Left kidney (tissue), 8 donors: Measurements from ENCODE around the gene ZNF729. TPM values are rescaled to one million over a fixed set of nuclear protein-coding genes. Genes with fewer than 3 reads are reported as not detected.
"Not testable (repeated sequence)": the region's sequence is repeated elsewhere in the genome, so short reads cannot be mapped to it uniquely, and the experiment has no call there.

Source experiments
- DNase-seq: peaks from one replicate; pipeline ENCODE4 v3.0.0-alpha.2; 2013
- long read RNA-seq, 8 donors: transcript quantifications; one replicate each; lab custom pipeline, GENCODE V29; 2026
- polyA plus RNA-seq: library from polyadenylated mRNA; unstranded; fragments of 120-200 nt; gene quantifications from one replicate; pipeline ENCODE4 v1.2.1, GENCODE V29; 2013; ENCODE audit not compliant: insufficient read length

Gene ZNF729
- 0.91 TPM for polyA plus RNA-seq
- long read RNA-seq, donor 1 = 0 reads
- long read RNA-seq, donor 2 = 0 reads
- long read RNA-seq, donor 3 = 0 reads
- long read RNA-seq, donor 4 = 0 reads
- long read RNA-seq, donor 5 = 0 reads
- long read RNA-seq, donor 6 = 0 reads
- long read RNA-seq, donor 7 = 0 reads
- long read RNA-seq, donor 8, partial matches to known transcripts = 0 of 1 reads
- long read RNA-seq, donor 8, other reads (novel, unspliced or antisense) = 0 of 1 reads

- peak; percentile 57 for DNase-seq
Measured at GRCh38 chr19:22286151-22286810, at the start of gene ZNF729. Gene ZNF729 (plus strand): TSS chr19:22286441. CDS start chr19:22286526, 85 bp downstream.

GRCh38 chr19:22256856-22257255 is 29.4 kb upstream of the ZNF729 start:
- no peak for DNase-seq

- no peak for DNase-seq
Measured at GRCh38 chr19:22257381-22257780, 28.9 kb upstream of the ZNF729 start.

DNA sequence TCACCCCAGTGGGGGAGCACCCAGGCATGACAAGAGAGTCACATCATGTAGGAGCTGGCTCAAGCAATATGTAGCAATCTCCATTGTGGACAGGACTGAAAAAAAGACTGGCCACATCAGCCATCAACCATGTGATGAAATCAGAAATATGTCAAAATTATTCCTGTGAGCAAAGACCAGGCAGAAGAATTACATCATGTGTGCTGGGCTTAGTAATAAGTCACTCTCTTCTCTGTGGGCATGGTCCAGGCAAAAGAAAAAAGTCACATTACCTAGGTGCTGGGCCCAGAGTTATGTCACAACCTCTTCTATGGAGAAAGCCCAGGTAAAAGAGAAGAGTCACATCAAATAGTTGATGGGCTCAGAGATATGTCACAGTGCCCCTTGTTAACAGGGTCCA is 28.3 kb upstream of the ZNF729 start:
- no peak for DNase-seq

DNA sequence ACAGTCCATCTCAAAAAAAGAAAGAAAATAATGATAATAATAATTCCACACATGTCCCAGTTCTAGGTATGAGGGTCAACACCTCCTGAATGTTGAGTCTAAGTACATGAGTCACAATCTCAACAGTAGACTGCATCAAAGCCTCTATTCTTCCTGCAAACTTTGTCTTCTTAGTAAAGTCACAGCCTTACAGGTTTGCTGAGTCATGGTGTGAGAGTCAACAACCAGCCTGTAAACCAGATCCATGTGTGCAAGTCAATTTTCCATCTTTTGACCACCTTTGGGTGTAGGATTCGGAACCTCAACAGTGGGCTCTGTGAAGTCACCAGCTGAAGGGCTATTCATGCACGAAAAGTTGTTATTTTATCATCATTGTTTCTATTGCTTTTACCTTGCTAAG is 25.7 kb upstream of the ZNF729 start:
- no peak for DNase-seq

- no peak for DNase-seq
Measured at GRCh38 chr19:22261596-22261995, 24.6 kb upstream of the ZNF729 start.

GRCh38 chr19:22263121-22263520 is 23.1 kb upstream of the ZNF729 start:
- DNase-seq = no peak

DNA sequence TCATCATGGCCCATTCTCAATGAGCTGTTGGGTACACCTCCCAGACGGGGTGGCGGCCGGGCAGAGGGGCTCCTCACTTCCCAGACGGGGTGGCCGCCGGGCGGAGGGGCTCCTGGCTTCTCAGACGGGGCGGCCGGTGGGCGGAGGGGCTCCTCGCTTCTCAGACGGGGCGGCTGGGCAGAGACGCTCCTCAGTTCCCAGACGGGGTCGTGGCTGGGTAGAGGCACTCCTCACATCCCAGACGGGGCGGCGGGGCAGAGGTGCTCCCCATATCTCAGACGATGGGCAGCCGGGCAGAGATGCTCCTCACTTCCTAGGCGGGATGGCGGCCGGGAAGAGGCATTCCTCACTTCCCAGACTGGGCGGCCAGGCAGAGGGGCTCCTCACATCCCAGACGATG is 35.3 kb downstream of the ZNF729 start:
- DNase-seq = not testable (repeated sequence)

GRCh38 chr19:22326219-22326618 is 40.0 kb downstream of the ZNF729 start:
- DNase-seq = no peak

GRCh38 chr19:22327321-22327720 is 41.1 kb downstream of the ZNF729 start:
- no peak for DNase-seq

GRCh38 chr19:22331521-22331920 is 45.3 kb downstream of the ZNF729 start:
- DNase-seq = no peak

- DNase-seq = no peak
Measured at GRCh38 chr19:22332924-22333323, 46.7 kb downstream of the ZNF729 start.

- DNase-seq = no peak
Measured at GRCh38 chr19:22335716-22336115, 49.5 kb downstream of the ZNF729 start.

DNA sequence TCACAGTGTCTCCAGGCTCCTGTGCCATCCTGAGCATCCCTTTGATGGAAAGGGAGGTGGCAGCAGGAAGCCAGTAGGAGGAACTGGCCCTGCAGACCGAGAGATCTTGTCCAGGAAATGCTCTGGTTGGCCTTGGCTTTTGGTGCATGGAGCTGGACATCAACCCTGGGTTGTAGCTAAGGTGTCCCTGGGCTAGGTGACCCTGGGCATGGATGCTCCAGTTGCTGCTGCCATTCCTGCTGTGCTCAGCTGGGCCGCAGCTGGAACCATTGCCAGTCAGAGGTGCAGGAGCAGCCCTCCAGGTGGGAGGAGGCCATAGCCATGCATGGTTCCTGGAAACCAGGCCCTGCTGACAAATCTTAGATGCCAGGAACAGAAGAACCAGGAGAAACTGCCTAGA is 68.4 kb downstream of the ZNF729 start:
- no peak for DNase-seq

Other genes starting within 250 kb of the ZNF729 start
- gene ZNF257, start 234.0 kb upstream of the ZNF729 start, polyA plus RNA-seq = 8.1 TPM
- gene ZNF676, start 89.5 kb upstream of the ZNF729 start, polyA plus RNA-seq = 1.6 TPM
- 5.8 TPM for gene ZNF98, start 135.9 kb downstream of the ZNF729 start, polyA plus RNA-seq